ENCODE measurements around the gene KIF3A.

Gene KIF3A

GRCh38 chr5:132766020-132766805 lies 28.9 kb upstream of the KIF3A start:
- no peak for DNase-seq (ENCODE audit: extremely low read depth, low read depth)
- no peak for TF ChIP-seq CTCF (IDR thresholded peaks at IDR 0.05; ENCODE audit: low read depth, low read length, missing control alignments)
- H3K4me3 ChIP-seq (replicated peaks; ENCODE audit: low read depth, low read length), result no peak overlapping the region

DNA sequence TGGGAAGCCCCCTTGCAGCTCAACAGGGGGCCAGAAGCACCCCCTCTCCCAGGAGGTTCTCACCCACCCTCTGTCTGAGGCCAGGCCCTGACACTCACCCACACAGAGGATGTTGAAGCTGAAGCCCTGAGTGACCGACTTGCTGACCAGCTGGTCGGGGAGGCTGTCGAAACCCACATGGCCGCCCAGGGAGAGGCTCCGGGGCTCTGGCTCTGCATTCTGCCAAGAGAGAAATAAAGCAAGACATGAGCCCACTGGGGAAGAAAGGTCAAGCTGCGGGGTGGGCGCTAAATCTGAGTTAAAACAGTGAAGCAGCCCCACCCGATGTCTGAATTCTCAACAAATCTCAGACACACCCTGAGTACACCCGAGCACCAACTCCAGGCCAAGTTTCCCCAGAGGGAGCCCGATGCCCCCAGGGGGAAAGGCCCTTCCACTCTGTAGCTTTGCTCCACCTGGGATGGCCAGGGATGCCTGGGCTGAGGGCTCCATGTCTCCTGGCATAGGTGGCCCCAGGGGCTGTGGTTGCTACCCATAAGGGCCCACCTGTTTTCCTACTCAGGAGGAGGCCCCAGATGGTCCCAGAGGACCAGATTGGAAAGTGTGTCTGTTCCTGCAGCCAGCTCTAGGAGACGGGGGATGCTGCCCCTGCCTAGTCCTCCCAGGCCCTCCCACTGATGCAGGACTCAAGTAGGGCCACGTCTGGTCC lies 28.1 kb upstream of the KIF3A start:
- no peak overlapping the region for H3K4me3 ChIP-seq (replicated peaks; ENCODE audit: low read depth, low read length)
- TF ChIP-seq CTCF (IDR thresholded peaks at IDR 0.05; ENCODE audit: low read depth, low read length, missing control alignments), result no peak
- DNase-seq (ENCODE audit: extremely low read depth, low read depth), result no peak

GRCh38 chr5:132764671-132765238 lies 27.4 kb upstream of the KIF3A start:
- TF ChIP-seq CTCF (IDR thresholded peaks at IDR 0.05; ENCODE audit: low read depth, low read length, missing control alignments), result no peak
- DNase-seq (ENCODE audit: extremely low read depth, low read depth), result no peak
- H3K4me3 ChIP-seq (replicated peaks; ENCODE audit: low read depth, low read length), result no peak overlapping the region

DNA sequence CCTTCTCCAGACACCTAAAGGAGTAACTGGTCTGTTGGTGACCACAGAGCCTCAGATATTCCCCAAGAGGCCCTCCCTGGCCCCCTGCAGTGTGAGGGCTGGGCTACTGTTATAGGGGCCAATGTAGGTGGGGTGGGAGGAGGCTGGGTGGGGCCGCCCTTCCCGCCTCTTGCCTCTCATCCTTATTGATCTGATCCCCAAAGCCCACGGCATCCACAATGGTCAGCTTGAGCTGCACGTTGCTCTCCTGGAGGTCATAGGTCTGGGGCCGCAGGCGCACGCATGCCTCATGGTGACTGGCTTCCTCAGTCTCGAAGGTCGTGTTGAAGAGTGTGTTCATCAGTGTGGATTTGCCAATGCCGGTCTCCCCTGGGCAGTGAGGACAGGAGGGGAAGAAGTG lies 26.7 kb upstream of the KIF3A start:
- no peak overlapping the region for H3K4me3 ChIP-seq (replicated peaks; ENCODE audit: low read depth, low read length)
- DNase-seq (ENCODE audit: extremely low read depth, low read depth), result no peak
- TF ChIP-seq CTCF (IDR thresholded peaks at IDR 0.05; ENCODE audit: low read depth, low read length, missing control alignments), result no peak

GRCh38 chr5:132763181-132764036 lies 26.1 kb upstream of the KIF3A start:
- DNase-seq (ENCODE audit: extremely low read depth, low read depth), result no peak
- no peak overlapping the region for H3K4me3 ChIP-seq (replicated peaks; ENCODE audit: low read depth, low read length)
- TF ChIP-seq CTCF (IDR thresholded peaks at IDR 0.05; ENCODE audit: low read depth, low read length, missing control alignments), result no peak

- TF ChIP-seq CTCF (IDR thresholded peaks at IDR 0.05; ENCODE audit: low read depth, low read length, missing control alignments), result no peak
- DNase-seq (ENCODE audit: extremely low read depth, low read depth), result no peak
- no peak overlapping the region for H3K4me3 ChIP-seq (replicated peaks; ENCODE audit: low read depth, low read length)
Measured at GRCh38 chr5:132762246-132763000, 25.1 kb upstream of the KIF3A start.
